C4-2B (cell line): ENCODE results near the gene AKR1C3.

Experiments used
- H3K27ac ChIP-seq: fragments of 450-650 bp; 2 replicates; pipeline ENCODE4 v1.5.1; 2017
- ZFX ChIP-seq: fragments of 450-650 bp; IDR thresholded peaks from 2 replicates; pipeline ENCODE4 v1.6.1; 2017
- TF ChIP-seq, protein P1 (sequence below): fragments of 450-650 bp; conservative IDR thresholded peaks from 2 replicates; pipeline ENCODE4 v1.5.1; 2017; ENCODE audit warnings: mild to moderate bottlenecking

The AKR1C3 gene

DNA sequence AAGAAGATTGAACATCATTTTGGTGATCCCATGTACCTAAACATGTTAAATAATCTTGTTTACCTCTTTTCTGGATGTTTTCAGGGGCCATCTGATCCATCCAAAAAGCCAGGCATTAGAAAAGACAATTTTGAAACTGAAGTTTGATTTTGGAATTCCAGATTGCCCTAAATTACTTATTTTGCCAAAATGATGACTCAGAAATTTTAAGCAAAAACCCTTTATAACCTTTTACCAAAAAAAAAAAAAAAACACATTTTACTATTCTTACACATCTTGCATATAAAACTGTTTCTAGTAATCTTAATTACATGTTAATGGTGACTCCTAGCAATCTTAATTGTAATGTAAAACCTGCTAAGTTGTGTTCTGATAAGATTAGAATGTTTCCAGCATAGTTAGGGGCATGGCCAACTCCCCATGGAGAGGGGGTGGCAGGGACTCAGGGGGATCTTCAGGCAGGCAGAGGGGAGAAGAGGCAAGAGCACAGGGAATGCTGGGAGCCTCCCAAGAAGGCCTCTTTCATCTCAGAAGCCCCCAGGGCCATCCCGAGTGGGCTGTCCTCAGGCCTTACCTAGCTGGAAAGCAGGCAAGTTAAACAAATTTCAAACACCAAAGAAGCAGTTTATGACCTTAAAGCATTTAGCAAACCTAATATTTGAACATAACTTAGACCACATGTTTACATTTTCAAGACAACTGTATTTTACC lies 25.8 kb upstream of the AKR1C3 start:
- H3K27ac ChIP-seq = no peak overlapping the region
- TF ChIP-seq, protein P1, sequence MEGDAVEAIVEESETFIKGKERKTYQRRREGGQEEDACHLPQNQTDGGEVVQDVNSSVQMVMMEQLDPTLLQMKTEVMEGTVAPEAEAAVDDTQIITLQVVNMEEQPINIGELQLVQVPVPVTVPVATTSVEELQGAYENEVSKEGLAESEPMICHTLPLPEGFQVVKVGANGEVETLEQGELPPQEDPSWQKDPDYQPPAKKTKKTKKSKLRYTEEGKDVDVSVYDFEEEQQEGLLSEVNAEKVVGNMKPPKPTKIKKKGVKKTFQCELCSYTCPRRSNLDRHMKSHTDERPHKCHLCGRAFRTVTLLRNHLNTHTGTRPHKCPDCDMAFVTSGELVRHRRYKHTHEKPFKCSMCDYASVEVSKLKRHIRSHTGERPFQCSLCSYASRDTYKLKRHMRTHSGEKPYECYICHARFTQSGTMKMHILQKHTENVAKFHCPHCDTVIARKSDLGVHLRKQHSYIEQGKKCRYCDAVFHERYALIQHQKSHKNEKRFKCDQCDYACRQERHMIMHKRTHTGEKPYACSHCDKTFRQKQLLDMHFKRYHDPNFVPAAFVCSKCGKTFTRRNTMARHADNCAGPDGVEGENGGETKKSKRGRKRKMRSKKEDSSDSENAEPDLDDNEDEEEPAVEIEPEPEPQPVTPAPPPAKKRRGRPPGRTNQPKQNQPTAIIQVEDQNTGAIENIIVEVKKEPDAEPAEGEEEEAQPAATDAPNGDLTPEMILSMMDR = no peak
- no peak for TF ChIP-seq ZFX

DNA sequence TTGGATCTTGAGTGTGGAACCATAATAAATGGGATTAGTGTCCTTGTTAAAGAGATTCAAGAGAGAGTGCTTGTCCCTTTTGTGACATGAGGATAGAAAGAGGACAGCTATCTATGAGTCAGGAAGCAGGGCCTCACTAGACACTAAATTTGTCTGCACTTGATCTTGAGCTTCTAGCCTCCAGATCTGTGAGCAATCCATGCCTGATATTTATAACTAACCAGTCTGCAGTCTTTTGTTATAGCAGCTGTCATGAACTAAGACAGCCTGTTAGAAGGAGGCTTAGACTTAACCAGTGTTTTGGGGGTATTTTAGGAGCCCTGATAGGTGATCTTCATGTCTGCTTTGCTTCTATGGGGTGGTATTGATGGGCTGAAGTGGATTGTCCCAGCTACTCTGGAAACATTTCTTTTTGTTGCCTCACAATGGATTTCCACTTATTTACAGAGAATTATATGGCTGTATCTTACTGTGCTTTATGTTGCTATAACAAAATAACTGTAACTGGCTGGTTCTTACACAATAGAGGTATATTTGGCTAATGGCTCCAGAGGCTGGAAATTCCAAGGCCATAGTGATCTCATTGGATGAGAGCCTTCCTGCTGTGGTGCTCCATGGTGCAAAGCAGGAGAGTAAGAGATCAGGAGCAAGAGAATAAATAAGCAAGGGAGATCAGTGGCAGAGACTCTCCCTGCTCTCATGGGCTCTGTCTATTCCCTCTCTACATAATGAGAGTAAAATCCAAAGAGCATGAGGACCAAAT lies 23.4 kb upstream of the AKR1C3 start:
- TF ChIP-seq, protein P1 = no peak
- H3K27ac ChIP-seq = peak overlapping the region; percentile 47; the same call in 1 of the 2 replicates

DNA sequence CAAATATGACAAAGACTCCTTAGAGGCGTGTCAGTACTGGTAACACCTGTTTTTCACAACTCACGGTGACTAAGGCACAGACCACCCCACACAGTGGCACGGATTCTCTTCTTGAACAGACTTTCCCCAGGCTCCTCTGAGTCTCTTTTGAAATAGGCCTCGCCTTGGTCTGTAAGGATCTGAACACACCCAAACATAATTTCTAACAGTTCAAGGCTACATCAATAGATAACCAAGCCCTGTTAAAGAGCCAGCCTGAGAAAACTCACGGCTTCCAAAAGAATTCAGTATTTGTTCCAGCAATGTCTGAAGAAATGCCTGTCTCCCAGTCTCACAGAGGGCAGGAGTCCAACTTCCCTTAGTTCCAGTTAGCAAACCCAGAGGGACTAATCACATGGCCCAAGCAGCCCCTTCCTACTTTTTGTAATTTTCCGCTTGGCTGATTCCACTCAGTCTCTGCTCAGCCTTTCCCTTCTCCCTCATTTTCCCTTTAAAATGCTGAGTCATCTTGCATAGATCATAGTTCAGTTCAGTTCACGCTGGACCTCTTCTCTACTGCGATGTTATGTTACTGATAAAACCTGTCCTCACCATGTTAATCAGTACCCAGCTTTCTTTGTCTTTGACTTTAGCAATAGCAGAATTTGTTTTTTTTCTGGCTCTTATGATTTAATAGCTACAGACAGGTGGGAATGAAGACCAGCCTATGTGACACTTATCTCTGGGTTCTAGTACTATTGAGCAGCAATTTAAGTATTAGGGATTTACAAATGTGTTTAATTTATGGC lies 22.6 kb upstream of the AKR1C3 start:
- H3K27ac ChIP-seq = peak overlapping the region; percentile 47; the same call in 1 of the 2 replicates
- TF ChIP-seq ZFX = no peak
- TF ChIP-seq, protein P1 = no peak

DNA sequence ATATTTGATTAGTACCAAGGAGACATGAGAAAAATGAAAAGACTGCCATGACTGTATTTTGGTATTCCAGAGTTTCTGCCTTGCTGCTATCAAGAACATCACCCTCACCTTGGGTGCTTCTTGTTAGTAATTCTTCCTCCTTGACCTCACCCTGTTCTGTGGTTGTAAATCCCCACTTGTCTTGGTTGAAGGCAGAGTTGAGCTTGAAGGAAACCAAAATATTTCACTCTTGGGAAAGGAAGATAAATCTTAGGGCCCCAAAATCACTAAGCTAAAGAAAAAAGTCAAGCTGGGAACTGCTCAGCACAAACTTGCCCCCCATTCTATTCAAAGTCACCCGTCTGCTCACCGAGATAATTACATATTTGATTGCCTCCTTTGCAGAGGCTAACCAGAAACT lies 20.6 kb upstream of the AKR1C3 start:
- H3K27ac ChIP-seq = no peak overlapping the region
- TF ChIP-seq, protein P1 = no peak
- TF ChIP-seq ZFX = no peak

DNA sequence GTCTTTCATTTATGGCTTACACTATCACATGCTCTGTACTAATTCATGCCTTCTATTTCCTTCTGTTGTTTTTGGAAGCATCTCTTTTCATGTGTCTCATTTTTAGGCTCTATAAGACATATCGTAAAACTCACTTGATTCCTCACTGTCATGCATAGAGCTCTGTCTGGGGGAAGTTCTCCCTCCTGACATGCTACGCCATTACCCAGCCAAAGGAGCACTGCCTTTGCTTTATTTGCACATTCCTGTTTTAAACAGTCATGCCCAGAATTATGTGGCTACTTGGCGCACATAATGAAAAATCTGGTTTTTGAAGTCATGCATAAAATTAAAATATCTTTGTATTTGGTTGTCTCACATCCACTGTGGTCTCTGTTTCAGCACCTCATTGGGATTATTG lies 17.6 kb upstream of the AKR1C3 start:
- TF ChIP-seq ZFX = no peak
- TF ChIP-seq, protein P1 = no peak
- no peak overlapping the region for H3K27ac ChIP-seq

DNA sequence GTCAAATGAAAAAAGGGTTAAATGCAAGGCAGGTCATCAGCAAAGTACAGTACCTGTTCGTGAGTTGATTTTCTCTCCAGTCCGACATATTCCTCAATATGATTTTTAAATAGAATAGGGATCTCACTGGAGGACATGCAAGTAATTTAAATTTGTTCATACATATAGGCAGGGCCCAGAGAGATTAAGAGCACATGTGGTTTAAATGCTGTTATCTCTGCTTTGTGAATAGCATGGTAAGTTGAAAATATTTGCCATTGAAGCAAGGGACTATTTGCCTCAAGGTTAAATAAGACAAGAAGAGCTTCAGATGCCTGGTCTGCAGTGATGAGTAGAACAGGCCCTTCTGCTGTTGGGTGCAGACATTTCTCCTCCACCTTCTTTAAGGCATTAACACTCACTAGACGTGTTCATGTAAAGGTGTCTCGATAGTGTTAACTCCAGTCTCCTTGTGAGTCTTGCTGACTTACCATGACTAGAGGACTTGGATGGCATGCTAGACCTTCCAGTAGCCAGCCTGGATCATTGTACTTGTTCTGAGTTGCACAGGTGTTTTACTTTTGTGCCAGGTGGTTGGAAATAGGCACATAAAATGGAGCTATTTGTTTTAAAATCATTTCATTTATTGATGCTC lies 15.6 kb upstream of the AKR1C3 start:
- no peak overlapping the region for H3K27ac ChIP-seq
- TF ChIP-seq ZFX = no peak
- TF ChIP-seq, protein P1 = no peak
